Stimulated activated CD4-positive, alpha-beta T cell treated with anti-CD3 and anti-CD28 coated beads, Interleukin-15, amount 100 ng/mL, for 1 hour (primary cell): ENCODE results near the gene EIF3K.
"Not testable (repeated sequence)": the region's sequence is repeated elsewhere in the genome, so short reads cannot be mapped to it uniquely, and the experiment has no call there.

ENCODE experiments used
- DNase-seq, 2 donors: peaks; one replicate each; pipeline ENCODE4 v3.0.0-alpha.2; 2020; ENCODE audit warnings: low read depth in 1 of 2, low spot score in 1 of 2

EIF3K gene

DNA sequence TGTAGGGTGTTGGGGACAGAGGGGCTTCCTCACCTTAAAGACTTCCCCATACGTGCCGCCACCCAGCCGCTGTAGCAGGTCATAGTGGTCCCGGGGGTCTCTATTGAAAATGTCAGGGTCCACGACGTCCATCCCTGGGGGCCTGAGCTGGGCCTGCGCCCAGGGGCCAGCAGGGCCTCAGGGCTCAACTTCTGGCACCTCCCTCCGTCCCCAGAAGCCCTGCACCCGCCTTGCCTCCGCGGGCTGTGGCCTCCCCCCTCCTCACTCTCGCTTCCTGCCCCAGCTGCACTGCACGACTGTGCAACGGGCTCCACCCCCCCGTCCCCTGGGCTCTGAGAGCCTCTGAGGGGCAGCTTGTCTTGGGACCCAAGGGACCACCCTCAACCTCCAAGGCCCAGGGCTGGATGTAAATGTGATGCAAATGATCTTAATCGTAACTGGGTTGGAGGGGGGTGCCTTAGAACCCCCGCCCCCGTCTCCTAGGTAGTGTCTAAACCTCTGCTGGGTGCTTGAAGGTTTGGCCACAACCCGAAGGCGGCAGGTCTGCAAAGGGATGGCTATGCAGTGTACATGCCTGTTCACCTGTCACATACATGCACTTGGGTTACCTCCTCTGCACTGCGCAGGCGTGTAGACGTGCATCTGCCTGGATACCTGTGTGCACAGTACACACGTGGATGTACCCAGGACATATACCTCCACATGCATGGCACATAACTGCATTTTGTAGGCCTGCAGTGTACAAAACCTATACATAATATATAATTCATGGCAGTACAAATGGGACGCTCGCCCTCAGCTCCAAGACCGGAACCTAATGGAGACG, 1.0 kb upstream of the EIF3K start, which contains the start of gene MAP4K1:
Gene MAP4K1, minus strand, starts transcription at position 190 of the 826 bp plus-strand sequence. Its CDS starts 58 bp downstream, at position 132.
- DNase-seq, result peak; percentile 47 to 59

DNA sequence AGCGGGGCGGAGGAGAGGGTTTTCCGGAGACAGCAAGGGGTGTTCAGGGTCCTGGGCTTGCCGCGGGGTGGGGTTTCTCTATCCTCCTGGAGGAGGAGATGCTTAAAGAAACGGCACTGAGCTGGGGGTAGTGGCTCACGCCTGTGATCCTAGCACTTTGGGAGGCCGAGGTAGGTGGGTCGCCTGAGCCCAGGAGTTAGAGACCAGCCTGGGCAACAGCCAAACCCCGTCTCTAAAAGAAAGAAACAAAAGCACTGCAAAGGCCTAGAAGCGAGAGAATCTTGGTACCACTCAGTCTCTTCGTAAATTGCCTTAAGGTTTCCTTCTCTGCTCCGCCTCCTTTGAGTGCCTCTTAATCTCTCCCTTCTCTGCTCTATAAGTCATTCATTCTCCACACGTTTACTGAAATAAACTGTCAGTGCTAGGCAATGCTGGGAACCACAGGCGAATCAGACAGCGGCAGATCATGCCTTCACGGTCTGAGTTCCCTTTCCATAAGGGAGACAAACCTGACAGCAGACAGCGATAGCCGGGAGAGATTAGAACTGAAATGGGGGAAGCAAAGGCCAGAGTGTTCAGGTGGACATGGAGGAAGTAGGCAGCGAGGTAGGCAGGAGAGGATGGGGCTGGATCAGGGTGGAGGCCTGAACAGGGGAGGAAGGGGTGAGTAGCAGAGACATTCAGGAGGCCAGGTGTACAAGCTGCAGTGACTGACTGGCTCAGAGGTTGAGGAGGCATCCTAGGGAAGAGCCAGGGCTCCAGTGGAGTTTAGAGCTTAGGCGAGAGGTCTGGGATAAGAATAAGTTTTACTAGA, 580 bp downstream of the EIF3K start:
- no peak for DNase-seq

DNA sequence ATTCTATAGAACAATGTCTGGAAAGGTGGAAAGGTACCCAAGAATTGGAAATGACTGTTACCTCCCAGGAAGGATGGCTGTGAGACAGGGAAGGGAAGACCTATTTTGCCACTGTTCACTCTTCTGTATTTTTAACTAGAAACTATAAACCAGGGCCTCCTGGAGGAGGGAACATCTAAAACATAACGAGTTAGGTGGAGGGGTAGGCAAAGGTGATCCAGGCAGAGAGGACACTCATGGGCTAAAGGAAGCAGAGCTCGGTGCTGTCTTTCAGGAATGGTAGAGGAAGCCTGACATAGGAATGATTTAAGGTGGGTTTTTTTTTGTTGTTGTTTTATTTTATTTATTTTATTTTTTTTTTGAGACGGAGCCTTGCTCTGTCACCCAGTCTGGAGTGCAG, 5.8 kb downstream of the EIF3K start:
- no peak for DNase-seq

DNA sequence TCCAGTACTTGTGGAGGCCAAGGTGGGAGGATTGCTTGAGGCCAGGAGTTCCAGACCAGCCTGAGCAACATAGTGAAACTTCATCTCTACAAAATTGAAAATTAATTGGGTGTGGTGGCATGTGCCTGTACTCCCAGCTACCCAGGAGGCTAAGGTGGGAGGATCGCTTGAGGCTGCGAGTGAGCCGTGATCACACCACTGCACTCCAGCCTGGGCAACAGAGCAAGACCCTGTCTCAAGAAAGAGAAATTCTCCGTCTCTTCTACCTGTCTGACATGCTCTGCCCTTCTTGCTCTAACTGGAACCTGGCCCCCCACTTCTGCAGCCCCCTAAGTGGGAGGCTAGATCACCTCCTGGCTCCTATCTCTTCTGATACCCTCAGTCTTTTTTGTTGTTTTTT, 7.4 kb downstream of the EIF3K start:
- DNase-seq, result no peak

DNA sequence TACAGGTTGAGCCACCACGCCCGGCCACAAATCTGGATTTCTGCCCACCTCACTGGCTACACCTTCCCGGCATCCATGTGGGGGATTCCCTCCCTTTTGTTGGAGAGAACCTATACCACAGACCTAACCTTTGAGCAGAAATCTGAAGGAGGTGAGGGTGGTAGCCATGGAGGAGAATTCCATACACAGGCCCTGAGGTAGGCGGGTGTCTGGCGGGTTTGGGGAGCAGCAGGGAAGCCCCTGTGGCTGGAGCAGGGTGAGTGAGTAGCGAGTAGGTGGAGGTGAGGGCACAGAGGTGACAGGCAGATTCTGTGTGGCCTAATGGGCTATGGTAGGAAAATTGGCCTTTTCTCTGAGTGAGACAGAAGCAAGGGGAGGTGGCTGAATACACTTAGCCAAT, 10.6 kb downstream of the EIF3K start:
- DNase-seq, result no peak

DNA sequence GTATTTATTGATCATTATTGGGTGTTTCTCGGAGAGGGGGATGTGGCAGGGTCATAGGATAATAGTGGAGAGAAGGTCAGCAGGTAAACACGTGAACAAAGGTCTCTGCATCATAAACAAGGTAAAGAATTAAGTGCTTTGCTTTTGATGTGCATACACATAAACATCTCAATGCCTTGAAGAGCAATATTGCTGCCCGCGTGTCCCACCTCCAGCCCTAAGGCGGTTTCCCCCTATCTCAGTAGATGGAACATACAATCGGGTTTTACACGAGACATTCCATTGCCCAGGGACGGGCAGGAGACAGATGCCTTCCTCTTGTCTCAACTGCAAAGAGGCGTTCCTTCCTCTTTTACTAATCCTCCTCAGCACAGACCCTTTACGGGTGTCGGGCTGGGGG, 12.3 kb downstream of the EIF3K start:
- DNase-seq, result not testable (repeated sequence)

DNA sequence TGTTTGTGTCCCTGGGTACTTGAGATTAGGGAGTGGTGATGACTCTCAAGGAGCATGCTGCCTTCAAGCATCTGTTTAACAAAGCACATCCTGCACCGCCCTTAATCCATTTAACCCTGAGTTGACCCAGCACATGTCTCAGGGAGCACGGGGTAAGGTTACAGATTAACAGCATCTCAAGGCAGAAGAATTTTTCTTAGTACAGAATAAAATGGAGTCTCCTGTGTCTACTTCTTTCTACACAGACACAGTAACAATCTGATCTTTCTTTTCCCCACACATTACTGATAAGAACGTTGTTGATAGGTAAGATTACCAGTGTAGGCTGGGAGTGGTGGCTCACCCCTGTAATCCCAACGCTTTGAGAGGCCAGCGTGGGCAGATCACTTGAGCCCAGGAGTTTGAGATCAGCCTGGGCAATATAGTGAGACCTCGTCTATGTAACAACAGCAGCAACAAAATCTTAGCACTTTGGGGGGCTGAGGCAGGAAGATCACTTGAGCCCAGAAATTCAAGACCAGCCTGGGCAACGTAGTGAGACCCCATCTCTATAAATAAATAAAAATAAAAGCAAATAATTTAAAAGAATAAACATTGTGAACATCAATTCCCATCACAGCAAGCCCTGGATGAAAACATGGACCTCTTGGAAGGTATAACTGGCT, 13.0 kb downstream of the EIF3K start:
- DNase-seq, result not testable (repeated sequence)

DNA sequence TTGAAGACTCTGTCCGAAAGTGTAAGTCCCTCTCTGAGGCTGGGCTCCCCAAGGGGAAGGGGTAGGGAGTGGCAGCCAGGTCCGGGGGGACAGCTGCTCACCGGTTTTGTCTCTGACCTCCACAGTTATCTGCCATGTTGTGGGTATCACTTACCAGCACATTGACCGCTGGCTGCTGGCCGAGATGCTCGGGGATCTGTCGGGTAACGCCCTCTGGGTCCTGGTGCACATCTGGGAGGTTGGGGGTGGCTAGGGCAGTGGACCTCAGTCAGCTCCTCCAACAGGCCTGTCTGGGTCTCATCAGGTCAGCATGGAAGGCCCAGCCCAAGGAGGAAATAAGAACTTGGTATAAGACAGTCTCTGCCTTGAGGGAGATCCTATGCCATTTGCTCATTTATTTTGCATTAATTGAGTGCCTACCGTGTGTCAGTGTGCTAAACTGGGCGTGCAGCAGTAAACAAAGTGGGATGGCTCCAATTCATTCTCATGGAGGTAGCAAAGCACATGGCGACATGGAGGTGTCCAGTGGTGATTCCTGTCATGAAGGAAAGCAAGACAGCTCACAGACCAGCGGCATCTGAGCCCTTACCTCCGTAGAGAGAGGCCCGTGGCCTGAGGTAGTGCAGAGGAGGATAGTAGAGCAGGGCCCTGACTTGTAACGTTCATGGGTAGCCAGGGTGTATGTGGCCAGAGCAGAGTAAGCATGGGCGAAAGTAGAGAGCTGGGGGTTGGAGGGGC, 13.7 kb downstream of the EIF3K start:
- DNase-seq, result no peak

DNA sequence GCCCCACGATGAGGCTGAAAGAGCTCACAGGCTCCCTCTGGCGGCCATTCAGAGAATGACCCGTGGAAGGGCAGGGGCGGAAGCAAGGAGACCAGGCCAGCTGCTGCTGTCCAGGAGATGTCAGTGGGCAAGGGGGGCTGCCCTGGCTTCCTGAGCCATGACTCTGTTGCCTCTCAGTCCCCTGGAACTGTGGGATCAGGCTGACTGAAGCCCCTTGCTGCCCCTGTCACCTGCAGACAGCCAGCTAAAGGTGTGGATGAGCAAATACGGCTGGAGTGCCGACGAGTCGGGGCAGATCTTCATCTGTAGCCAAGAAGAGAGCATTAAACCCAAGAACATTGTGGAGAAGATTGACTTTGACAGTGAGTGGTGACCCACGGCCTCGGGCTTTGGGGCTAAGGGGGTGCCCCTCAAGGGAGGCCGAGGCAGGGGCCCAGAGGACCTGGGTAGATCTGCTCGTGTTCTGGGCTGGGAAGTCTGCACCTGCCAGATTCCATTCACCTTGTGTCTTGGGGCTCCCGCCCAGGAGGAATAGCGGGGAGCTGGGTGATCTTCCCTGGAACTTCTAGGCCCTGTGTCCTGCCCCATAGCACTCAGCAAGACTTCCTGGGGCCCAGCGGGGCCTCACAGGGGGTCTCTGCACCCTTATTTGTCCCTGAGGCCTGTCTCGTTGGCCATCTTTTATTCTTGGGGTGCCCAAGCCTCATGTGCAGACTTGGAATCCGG, 15.9 kb downstream of the EIF3K start:
- peak; percentile 51 to 52 for DNase-seq

DNA sequence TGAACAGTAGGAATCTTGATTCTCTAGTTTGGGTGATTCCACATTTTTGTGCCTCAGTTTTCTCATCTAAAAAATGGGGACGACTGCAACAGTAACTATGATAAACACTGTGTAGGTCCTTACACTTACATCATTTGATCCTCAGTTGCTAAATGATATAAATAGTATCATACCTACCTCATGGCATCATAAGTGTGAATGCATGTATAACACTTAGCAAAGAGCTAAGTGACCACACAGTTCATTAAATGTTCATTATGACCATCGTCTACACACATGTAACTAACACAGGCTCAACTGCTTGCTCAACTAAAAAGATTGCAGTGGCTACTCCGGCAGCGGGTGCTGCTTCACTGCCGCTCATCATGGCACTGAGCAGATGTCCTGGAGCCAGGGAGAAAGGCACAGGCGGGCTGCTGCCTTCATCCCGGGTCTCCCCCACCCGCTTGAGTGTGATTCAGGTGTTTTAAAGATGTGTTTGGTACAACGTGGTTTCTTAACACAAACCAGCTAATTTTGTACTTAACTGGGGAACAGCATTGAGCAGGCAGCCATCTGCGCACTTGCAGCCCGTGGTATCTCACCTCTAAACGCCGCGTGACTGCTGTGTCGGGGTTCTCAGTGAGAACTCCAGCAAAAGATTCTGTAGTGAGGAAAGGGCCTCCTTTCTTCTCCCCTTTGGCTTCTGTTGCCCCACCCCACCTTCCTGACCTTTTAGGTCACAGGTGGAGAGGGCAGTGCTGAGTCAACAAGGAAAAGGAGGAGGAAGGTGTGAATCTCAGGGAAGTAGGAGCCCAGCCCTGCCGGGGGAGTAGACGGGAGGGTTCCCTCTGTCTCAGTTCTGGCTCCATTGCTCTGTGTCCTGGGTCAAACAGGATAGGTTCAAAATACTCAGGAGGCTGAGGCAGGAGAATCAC, 16.8 kb downstream of the EIF3K start:
- no peak for DNase-seq

DNA sequence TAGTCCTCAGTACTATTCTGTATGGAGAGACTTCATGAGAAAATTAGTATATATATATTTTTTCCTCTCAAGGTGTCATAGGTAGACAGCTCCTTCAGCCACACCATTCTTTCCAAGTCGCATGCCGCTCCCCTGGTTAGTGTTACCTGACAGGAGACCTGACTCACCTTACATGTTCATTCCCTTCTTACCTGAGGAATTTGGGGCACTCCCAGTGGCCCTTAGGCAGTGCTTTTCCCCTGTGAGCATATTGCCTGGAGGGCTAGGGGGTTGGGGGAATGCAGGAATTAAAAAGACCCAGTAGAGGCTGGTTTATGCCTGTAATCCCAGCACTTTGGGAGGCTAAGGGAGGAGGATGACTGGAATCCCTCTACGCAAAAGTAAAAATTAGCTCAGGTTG, 19.5 kb downstream of the EIF3K start:
- DNase-seq, result no peak

DNA sequence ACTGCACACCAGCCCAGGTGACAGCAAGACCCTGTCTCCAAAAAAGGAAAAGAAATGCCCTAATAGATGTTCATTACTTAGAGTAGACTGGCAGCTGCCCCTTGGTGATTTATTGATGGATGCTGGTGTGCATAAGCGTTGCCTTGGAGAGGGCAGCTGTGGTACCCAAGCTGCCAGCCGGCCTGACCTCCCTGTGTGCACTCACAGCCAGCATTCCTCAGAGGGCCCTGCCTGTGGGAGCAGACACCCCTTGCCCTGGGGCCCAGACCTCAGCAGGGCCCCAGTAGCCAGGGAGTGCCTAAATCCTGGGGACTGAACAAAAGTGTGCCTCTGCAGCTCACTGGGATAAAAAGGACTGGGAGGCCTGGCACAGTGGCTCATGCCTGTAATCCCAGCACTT, 20.7 kb downstream of the EIF3K start:
- no peak for DNase-seq

DNA sequence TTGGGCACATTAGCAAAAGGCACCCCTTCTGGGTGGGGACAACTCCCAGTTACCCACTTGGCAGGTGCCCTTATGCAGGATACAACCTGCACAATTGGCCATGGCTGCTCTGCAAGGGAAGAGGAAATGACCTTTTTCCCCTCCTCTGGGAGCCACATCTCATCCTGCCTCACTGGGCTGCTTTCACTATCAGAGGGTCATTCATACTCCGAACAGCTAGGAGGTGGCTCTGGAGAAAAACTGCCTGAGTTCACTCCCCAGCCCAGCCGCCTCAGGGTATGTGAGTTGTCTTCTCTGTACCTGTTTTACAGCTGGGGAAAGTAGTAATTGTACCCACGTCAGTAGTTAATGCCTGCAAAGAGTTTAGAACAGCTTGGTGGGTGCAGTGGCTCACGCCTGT, 21.4 kb downstream of the EIF3K start:
- no peak for DNase-seq

DNA sequence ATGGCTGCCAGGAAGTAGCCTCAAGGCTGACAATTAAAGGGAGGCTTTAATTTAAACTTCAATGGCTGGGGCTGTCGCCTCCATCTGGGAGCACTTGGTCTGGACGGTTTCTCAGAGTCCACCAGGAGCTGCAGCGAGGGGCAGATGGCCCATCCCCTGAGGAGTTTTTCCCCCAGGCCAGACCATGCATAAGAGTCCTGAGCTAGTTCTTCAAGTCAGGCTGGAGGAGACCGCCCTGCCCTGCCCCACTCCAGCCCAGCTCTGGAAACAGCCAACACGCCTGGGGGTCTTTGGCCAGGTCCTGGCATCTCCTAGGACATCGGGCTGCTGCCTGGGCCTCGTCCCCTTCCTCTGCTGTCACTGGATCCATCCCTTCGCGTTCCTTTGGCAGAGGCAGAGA, 23.2 kb downstream of the EIF3K start:
- no peak for DNase-seq

DNA sequence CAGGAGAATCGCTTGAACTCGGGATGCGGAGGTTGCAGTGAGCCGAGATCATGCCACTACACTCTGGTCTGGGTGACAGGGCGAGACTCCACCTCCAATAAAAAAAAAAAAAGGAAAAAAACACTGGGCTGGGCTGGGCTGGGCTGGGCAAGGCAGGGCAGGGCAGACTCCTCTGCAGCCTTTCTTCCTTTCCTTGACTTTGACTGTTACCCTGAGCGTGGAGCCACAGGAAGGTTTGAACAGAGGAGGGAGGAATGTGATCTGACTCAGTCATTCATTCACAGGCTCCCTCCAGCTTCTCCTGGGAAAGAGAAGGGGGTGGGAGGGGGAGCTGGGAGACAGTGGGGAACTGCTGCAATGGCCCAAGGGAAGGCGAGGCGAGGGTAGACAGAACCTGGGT, 25.7 kb downstream of the EIF3K start:
- no peak for DNase-seq

DNA sequence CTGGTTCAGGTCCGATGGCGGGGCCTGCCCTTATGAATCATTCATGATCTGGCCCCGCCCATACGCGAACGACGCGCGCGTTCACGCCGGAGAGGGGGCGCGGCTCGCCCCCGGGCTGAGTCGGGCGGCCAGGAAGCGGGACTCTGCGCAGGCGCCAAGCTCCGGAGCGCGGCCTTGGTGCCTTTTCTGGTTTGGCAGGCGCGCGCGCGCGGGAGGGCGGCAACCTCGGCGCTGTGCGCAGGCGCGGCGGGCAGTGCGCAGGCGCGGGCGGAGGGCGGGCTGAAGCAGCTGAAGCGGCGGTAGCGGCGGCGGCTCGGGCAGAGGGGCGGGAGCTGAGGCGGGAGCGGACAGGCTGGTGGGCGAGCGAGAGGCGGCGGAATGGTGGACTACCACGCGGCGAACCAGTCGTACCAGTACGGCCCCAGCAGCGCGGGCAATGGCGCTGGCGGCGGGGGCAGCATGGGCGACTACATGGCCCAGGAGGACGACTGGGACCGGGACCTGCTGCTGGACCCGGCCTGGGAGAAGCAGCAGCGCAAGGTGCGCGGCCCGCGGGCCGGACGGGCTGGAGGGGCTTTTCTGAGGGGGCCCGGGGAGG, 28.5 kb downstream of the EIF3K start, which contains the start of gene ACTN4:
Gene ACTN4, plus strand, starts transcription at position 282 of the 598 bp plus-strand sequence. Its CDS starts 97 bp downstream, at position 379.
- peak; percentile 100 for DNase-seq

DNA sequence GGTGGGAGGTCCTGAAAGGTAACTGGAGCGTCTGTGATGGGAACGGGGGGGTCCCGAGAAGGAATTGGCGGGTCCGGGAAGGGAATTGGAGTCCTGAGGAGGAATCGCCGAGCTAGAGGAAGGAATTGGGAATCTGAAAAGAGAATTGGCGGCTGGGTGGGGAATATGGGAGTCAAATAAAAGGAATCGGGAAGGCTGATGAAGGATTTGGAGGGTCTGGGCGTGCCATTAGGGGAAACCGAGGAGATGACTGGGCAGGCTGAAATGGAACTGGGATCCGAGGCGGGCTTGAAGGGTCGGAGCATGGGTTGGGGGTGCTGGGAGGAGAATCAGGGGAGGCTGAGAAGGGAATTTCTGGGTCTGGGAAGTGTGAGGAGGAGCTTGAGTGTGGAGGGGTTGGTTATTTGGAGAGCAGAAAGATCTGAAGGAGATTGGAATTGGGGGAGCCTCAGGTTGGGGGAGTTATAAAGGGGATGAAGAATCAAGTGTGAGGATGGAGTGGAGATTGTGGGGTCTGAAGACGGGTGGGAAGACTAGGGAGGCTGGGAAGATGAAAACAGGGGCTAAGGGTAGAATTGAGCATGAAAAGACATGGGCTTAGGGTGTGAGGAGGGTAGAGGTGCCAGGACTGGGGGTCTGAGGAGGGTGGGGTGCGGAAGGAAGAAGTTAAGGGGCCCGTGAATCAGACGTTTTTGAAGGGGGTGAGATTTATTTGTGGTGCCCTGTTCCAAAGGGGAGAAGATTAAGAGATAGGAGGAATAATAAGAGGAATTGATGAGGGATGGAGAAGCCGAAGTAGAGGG, 29.2 kb downstream of the EIF3K start:
- DNase-seq, result no peak

DNA sequence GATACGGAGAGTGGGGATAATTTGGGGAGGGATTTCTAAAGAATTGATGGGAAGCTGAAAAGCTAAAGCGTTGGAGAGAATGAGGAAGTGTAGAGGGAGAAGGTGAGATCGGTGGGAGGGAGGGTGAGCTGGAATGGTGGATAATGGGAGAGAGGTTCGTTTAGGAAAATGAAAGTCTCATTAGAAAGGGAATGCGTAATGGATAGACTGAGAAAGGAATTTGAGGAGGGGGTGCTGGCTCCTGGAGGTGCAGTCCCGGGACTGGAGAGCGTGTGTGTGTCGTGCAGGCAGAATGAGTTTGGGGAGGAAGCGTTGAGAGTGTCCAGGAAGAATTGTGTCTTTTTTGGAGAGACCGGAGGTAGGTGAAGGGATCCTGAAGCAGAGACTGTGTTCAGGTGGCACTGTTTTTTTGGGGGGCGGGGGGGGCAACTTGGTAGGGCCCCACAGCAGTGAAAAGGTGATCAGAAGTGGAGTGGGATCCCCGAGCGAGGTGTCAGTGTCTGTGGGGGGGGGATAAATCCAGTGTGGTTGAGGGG, 29.8 kb downstream of the EIF3K start:
- no peak for DNase-seq
